RWPE1 (cell line): Measurements from ENCODE around the gene VPS50.

Experiments
- CTCF ChIA-PET: fragments of 350-600 bp; sonication (Branson Sonifier 250); formaldehyde crosslinking; extraction: SDS; loops from one replicate; lab custom pipeline; 2021; lab: Yijun Ruan, JAX
- POLR2A ChIA-PET: fragments of 400-600 bp; formaldehyde crosslinking; extraction: SDS; loops from one replicate; lab custom pipeline; 2020; ENCODE audit warnings: antibody characterized with exemption; ENCODE audit not compliant: low non-redundant PET; lab: Yijun Ruan, JAX
- DNase-seq: peaks from one replicate; pipeline ENCODE4 v3.0.0; 2012; ENCODE audit warnings: low spot score
- H3K27ac ChIP-seq: fragments of 450-650 bp; 2 replicates; pipeline ENCODE4 v1.5.1; 2017
- TF ChIP-seq, protein P1 (sequence below): fragments of 450-650 bp; conservative IDR thresholded peaks from 2 replicates; pipeline ENCODE4 v1.5.1; 2017; ENCODE audit warnings: low read depth, mild to moderate bottlenecking

VPS50 gene

DNA sequence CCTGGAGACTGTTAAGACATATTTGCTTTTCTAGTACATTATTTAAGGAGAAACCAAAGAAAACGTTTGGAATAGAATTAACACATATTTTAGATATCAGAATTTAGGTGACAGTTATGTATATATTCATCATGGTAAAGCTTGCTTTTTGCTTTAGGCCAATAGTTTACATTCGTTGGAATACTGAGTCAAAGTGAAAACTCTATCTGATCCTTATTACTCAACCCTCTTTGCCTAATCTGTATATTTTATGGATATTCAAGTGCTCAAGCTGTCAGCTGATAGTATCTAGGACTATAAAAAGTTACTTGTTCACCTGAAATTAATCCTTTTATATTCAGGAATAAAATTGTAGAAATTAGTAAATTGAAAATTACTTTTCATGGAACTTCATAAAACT lies 61.1 kb downstream of the VPS50 start:
- TF ChIP-seq, protein P1, sequence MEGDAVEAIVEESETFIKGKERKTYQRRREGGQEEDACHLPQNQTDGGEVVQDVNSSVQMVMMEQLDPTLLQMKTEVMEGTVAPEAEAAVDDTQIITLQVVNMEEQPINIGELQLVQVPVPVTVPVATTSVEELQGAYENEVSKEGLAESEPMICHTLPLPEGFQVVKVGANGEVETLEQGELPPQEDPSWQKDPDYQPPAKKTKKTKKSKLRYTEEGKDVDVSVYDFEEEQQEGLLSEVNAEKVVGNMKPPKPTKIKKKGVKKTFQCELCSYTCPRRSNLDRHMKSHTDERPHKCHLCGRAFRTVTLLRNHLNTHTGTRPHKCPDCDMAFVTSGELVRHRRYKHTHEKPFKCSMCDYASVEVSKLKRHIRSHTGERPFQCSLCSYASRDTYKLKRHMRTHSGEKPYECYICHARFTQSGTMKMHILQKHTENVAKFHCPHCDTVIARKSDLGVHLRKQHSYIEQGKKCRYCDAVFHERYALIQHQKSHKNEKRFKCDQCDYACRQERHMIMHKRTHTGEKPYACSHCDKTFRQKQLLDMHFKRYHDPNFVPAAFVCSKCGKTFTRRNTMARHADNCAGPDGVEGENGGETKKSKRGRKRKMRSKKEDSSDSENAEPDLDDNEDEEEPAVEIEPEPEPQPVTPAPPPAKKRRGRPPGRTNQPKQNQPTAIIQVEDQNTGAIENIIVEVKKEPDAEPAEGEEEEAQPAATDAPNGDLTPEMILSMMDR = no peak
- no peak overlapping the region for H3K27ac ChIP-seq
- no peak for DNase-seq
- ChIA-PET CTCF (no interaction called here), POLR2A (no interaction called here)

DNA sequence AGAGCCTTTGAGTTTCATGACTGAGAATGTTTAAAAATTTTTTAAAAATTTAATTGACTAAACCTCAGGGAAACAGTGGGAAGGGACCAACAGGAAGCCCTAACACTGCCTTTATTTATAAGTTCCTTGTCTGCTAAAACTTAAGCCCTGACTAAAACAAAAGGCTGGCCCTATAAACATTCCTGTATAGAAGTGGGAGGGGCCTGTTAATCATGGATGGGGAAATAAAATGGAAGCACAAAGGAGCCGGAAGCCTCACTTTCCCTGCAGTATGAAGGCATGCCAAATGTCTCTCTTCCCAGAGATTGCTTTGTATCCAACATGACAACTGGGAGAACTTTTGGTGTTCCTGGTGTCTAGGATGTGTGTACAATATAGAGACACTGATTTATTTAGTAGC lies 66.0 kb downstream of the VPS50 start:
- no peak overlapping the region for H3K27ac ChIP-seq
- DNase-seq = no peak
- CTCF ChIA-PET = no interaction called here
- POLR2A ChIA-PET = no interaction called here
- TF ChIP-seq, protein P1 = no peak

DNA sequence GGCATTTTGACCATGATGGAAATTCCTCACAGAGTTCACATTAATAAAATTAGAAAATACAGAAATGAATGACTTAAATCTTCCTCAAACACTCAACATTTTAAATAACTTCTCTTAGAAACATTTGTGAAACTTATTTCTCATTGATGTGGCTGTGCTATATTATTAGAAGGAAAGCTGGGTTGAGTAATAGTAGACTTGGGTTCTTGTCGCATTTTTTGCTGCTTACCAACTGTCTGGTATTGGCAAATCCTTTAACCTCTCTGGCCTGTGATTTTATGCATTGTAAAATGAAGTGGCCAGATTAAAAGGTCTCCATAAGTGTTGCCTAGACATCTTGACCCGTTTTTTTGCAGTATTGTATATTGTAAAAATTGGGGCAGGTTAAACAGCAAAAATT lies 66.5 kb downstream of the VPS50 start:
- DNase-seq = no peak

DNA sequence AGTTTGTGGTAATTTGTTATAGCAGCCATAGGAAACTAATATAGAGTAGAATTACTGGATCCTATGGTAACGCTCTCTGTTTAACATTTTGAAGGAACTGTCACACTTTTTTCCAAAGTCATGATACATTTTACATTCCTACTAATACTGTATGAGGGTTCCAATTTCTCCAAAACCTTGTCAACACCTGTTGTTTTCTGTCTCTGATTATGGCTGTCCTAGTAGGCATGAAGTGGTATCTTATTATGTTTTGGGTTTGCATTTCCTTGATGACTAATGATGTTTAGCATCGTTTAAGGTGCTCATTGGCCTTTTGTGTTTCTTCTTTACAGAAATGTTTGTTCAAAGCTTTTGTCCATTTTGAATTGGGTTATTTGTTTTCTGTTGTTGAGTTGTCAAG lies 69.6 kb downstream of the VPS50 start:
- no peak overlapping the region for H3K27ac ChIP-seq
- CTCF ChIA-PET = interaction anchor here (0.6 kb wide), 1 partner anchor 17 kb away, joined by 3 read pairs; no protein-coding TSS in a partner anchor
- TF ChIP-seq, protein P1 = no peak
- DNase-seq = no peak
- POLR2A ChIA-PET = no interaction called here

More for the DNA sequence above, 66.5 kb downstream of the VPS50 start:
- no peak overlapping the region for H3K27ac ChIP-seq
- TF ChIP-seq, protein P1 = no peak
- ChIA-PET POLR2A (no interaction called here), CTCF (no interaction called here)

DNA sequence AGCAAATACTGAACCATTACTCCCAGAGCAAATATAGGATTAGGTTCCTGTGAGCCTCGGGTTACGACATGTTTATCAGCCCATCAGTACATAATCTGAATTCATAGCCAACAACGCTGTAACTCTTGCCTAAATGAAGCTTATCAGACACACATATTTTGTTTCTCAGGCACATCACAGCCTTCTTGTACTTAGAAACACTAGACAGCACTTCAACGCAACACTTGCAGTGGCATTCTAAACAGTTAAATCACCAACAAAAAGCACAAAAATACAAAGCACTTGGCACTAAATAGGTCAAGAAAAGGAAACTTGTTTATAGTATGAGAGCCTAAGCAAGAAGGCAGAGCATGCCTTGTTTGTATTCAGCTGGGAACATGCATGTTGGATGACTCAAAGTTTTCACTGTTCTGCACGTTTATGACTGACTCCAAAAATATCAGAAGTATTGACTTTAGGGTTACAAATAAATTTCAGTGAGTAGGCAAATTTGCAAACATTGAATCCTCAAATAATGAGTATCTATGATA lies 75.0 kb downstream of the VPS50 start:
- ChIA-PET CTCF (no interaction called here), POLR2A (no interaction called here)
- no peak for DNase-seq
- TF ChIP-seq, protein P1 = no peak
- no peak overlapping the region for H3K27ac ChIP-seq

DNA sequence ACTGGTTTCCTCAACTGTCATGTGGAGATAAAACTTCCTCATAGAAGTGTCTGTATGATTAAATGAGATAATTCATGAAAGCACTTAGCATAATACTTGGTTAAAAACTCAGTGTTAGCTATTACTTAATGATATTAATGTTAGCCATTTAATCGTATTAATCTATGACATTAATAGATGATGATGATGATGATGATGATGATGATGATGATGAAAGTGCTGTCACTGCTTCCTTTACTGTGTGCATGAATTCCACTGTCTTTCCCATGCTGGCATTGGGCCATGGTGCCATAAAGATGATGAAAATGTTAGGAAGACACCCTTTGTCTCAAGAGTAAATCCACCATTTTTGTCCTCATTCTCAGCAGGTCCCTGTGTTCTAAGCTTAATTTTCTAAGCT lies 75.8 kb downstream of the VPS50 start:
- POLR2A ChIA-PET = no interaction called here
- no peak for DNase-seq

More for the DNA sequence above, 75.8 kb downstream of the VPS50 start:
- CTCF ChIA-PET = no interaction called here
- TF ChIP-seq, protein P1 = no peak
- no peak overlapping the region for H3K27ac ChIP-seq
